Heart left ventricle (tissue), 13 donors: ENCODE data around the gene CACNA1S.

Source experiments
- CTCF ChIP-seq, 12 donors: fragments of 200-600 bp; sonication (generic) in 4 of 12; IDR thresholded peaks; one replicate each; pipeline versions ENCODE4 v1.5.0 to v1.8.0; 2018 to 2022; ENCODE audit warnings: antibody characterized with exemption in 12 of 12, mild to moderate bottlenecking in 5 of 12
- POLR2A ChIP-seq, 2 donors: fragments of 450-650 bp; IDR thresholded peaks; one replicate each; pipeline ENCODE4 v1.6.1; 2017; ENCODE audit warnings: antibody characterized with exemption in 2 of 2, mild to moderate bottlenecking in 2 of 2, moderate library complexity in 2 of 2
- donor health status: ischemic (EF 13 %, LVEDD 7.1; RV severe dilation, severe dysfunction).
- donor health status: DM: no; HTN: yes; CAD: no.
- donor health status: DM: no; HTN: no; CAD: no.
- donor health status: ischemic (EF 25% LVEDD 6.9; RV normal size, moderate dysfunction).
- donor health status: ischemic (EF 25% LVEDD 5.7; RV mildly dilated, moderate dysfunction).
- donor health status: ischemic (EF 35%, LVEDD 5.7; RV mildly dilated, moderate dysfunction).
- donor health status: nonischemic (EF 11% LVEDD 7.7; RV severe dilation, severe dysfunction).
- donor health status: DM: yes; HTN: yes; CAD: no.
- donor health status: PGD.
- donor health status: ischemic (EF 29% LVEDD 5.4; RV normal size, mild dysfunction).
- donor health status: nonischemic (EF 23%, LVEDD 6.1; RV moderate dilation, normal function).

DNA sequence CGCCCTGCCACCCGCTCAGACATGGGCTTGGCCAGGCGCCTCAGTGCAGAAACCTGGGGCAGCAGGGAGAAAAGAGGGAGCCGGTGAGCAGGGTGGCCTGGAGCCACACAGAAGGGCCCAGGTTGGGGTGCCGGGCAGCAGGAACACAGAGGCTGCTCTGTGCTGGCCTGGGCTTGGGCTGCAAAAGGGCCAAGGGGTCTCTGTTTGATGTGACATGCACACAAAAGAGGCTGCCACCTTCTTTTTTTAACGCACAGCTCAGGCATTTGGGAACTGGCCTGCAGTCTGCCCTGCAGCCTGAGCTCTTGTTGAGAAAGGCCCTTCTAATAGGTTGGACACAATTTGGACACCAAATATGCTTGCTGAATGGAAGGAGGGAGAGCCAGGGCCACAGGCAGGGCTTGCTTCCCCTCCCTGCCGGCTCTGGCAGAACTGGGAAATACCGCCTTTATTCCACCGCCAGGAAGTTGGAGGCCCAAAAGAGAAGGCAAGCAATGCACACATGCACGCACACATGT is 121.1 kb downstream of the CACNA1S start:
- TF ChIP-seq POLR2A (IDR thresholded peaks at IDR 0.05), result no peak
- TF ChIP-seq CTCF (IDR thresholded peaks at IDR 0.05), result no peak
